Endothelial cell of umbilical vein (primary cell): ENCODE data around the gene RTN4IP1.

Experiments used
- CTCF ChIP-seq, 2 donors: IDR thresholded peaks; 1 replicate in 1 of 2; 2 replicates in 1 of 2; pipeline ENCODE4 v1.5.1; 2011; ENCODE audit warnings: low read length in 2 of 2, mild to moderate bottlenecking in 2 of 2, moderate library complexity in 2 of 2, control low read depth in 1 of 2, inconsistent platforms in 1 of 2, low read depth in 1 of 2; ENCODE audit not compliant: insufficient read depth in 1 of 2; ENCODE audit errors: extremely low read depth in 1 of 2
- EZH2 ChIP-seq: IDR thresholded peaks from 2 replicates; pipeline ENCODE4 v1.6.1; 2012; ENCODE audit warnings: borderline replicate concordance, low read depth, mild to moderate bottlenecking, moderate library complexity, low read length, inconsistent platforms; ENCODE audit not compliant: severe bottlenecking
- FOS ChIP-seq: IDR thresholded peaks from 2 replicates; pipeline ENCODE4 v1.6.1; 2011; ENCODE audit warnings: mild to moderate bottlenecking, low read length, moderate library complexity, borderline replicate concordance; ENCODE audit not compliant: insufficient read depth
- JUN ChIP-seq: IDR thresholded peaks from 2 replicates; pipeline ENCODE4 v1.6.1; 2011; ENCODE audit warnings: borderline replicate concordance, low read depth; ENCODE audit not compliant: insufficient read length, insufficient read depth
- MYC ChIP-seq: IDR thresholded peaks from one replicate; pipeline ENCODE4 v1.6.1; 2011; ENCODE audit warnings: mild to moderate bottlenecking, low read depth, low read length
- POLR2A ChIP-seq: IDR thresholded peaks from 2 replicates; pipeline ENCODE4 v1.6.1; 2012; ENCODE audit warnings: low read depth, mild to moderate bottlenecking, control low read depth, low read length

- no peak for TF ChIP-seq EZH2
- no peak for TF ChIP-seq CTCF (IDR thresholded peaks at IDR 0.05; ENCODE audit: extremely low read depth in 1 of 2, insufficient read depth in 1 of 2, low read depth in 1 of 2, low read length in 2 of 2)
- TF ChIP-seq FOS = no peak
- TF ChIP-seq POLR2A = no peak
- TF ChIP-seq JUN = no peak
- TF ChIP-seq MYC = no peak
Measured at GRCh38 chr6:106618324-106618723, 11.0 kb downstream of the RTN4IP1 start.
